Ascending aorta (tissue), 2 donors: ENCODE measurements around the gene NDUFB4. TPM values are rescaled to one million over a fixed set of nuclear protein-coding genes. Genes with fewer than 3 reads are reported as not detected.

Experiments
- DNase-seq, 2 donors: peaks; one replicate each; pipeline ENCODE4 v3.0.0-alpha.2; 2019; ENCODE audit warnings: low spot score in 2 of 2
- H3K27ac ChIP-seq, 2 donors: fragments of 200-600 bp; sonication (generic); one replicate each; pipeline ENCODE4 v1.5.1; 2016 to 2017; ENCODE audit warnings: mild to moderate bottlenecking in 1 of 2
- H3K27me3 ChIP-seq: fragments of 200-600 bp; sonication (generic); one replicate; pipeline ENCODE4 v1.5.1; 2017
- H3K36me3 ChIP-seq, 2 donors: fragments of 200-600 bp; sonication (generic); one replicate each; pipeline ENCODE4 v1.5.1; 2016
- H3K4me1 ChIP-seq, 2 donors: fragments of 200-600 bp; sonication (generic); one replicate each; pipeline ENCODE4 v1.5.1; 2016 to 2017; ENCODE audit warnings: mild to moderate bottlenecking in 1 of 2
- H3K4me3 ChIP-seq, 2 donors: fragments of 200-600 bp; sonication (generic); one replicate each; pipeline ENCODE4 v1.5.1; 2016 to 2017; ENCODE audit warnings: mild to moderate bottlenecking in 1 of 2
- H3K9me3 ChIP-seq, 2 donors: fragments of 200-600 bp; sonication (generic); one replicate each; pipeline ENCODE4 v1.5.1; 2016
- intact Hi-C: fragments of 100-400 bp; cut with DNase I; formaldehyde crosslinking; loops from one replicate; pipeline ENCODE4 v1.15.1; 2023
- total RNA-seq: library from RNA; depleted of rRNA; stranded (reverse); fragments of >200 nt; gene quantifications from one replicate; pipeline ENCODE4 v1.1.0, GENCODE V29; 2016
- TF ChIP-seq, protein P1 (sequence below), 3 experiments: fragments of 200-600 bp in 2 of 3; fragments of 450-650 bp in 1 of 3; sonication (generic) in 2 of 3; IDR thresholded peaks; one replicate each; pipeline ENCODE4 v1.5.1; 2016 to 2019; ENCODE audit warnings: antibody characterized with exemption in 3 of 3, mild to moderate bottlenecking in 1 of 3, moderate library complexity in 1 of 3

Gene NDUFB4
- total RNA-seq, 1 donor from 2014 or later: 37.0 TPM

DNA sequence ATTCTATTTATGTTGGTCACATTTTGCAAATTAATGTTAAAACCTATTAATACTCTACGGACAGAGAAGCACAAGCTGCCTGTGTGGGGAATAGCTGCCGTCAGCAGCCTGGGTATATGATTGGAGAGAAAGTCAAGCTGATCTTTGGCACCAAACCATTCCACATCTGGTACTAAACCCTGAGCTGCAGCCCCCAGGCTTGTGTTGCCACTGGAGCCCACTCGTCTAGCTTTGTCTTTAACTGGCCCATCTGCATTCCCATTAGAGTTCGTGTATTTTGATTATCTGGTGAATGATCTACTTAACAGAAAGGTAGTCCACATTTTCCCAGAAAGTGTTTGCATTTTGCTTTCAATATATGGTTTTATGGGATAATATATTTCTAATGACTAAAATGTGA is 5.4 kb downstream of the NDUFB4 start:
- Histone ChIP-seq H3K9me3 (no peaks in the 10 kb centered on the region), H3K27ac (no peak overlapping the region), H3K36me3 (peaks cover 6 to 37% of the 10 kb centered on the region in 2 donors), H3K4me3 (no peak overlapping the region), H3K4me1 (peaks cover 6 to 23% of the 10 kb centered on the region in 2 donors), H3K27me3 (no peaks in the 10 kb centered on the region)
- intact Hi-C loops: no loop called here
- no peak for DNase-seq
- TF ChIP-seq, protein P1, sequence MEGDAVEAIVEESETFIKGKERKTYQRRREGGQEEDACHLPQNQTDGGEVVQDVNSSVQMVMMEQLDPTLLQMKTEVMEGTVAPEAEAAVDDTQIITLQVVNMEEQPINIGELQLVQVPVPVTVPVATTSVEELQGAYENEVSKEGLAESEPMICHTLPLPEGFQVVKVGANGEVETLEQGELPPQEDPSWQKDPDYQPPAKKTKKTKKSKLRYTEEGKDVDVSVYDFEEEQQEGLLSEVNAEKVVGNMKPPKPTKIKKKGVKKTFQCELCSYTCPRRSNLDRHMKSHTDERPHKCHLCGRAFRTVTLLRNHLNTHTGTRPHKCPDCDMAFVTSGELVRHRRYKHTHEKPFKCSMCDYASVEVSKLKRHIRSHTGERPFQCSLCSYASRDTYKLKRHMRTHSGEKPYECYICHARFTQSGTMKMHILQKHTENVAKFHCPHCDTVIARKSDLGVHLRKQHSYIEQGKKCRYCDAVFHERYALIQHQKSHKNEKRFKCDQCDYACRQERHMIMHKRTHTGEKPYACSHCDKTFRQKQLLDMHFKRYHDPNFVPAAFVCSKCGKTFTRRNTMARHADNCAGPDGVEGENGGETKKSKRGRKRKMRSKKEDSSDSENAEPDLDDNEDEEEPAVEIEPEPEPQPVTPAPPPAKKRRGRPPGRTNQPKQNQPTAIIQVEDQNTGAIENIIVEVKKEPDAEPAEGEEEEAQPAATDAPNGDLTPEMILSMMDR (IDR thresholded peaks at IDR 0.05): no peak

DNA sequence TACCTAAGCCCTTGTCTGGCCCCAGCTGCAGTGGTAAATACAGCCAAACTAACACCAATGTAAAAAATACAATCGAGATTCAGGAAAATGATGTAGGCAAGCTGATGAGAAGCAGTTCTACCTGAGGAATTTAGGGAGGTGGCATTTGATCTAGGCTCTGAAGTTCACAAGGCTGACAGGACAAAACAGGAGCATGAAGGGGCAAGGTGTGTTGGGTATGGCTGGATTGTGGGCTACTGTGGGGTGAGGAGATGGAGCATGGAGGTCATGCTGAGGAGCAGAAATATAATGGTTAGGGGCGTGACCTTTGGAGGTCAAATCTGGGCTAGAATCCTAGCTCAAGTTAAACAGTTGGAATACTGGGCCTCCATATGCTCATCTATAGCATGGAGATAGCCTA is 6.5 kb downstream of the NDUFB4 start:
- intact Hi-C loops: no loop called here
- no peak overlapping the region for H3K27ac ChIP-seq
- TF ChIP-seq, protein P1 (IDR thresholded peaks at IDR 0.05): no peak
- no peaks in the 10 kb centered on the region for H3K9me3 ChIP-seq
- H3K36me3 ChIP-seq: peaks cover 6 to 37% of the 10 kb centered on the region in 2 donors
- H3K4me1 ChIP-seq: peaks cover 0 to 15% of the 10 kb centered on the region in 2 donors
- no peak overlapping the region for H3K4me3 ChIP-seq
- no peaks in the 10 kb centered on the region for H3K27me3 ChIP-seq
- DNase-seq: no peak

DNA sequence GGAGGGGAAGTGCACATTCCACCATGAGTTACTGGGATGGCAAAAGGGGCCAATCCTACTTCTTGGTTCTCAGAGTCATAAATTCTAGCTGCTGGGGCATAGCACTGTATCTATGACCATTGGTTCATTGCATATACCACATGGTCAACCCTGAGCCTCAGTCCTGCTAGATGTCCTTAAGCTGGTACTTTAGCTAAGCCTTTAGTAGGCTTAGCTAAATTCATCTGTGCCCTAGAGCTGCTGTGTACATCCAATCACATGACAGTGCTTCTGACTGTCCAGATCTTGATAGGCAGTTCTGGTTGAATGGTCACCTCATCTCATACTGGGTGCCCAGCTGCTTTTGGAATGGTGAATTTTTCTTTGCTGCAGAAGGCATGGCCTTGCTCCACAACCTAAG is 8.2 kb downstream of the NDUFB4 start:
- peaks cover 0 to under 1% of the 10 kb centered on the region in 2 donors for H3K4me1 ChIP-seq
- no peak for DNase-seq
- intact Hi-C loops: no loop called here

DNA sequence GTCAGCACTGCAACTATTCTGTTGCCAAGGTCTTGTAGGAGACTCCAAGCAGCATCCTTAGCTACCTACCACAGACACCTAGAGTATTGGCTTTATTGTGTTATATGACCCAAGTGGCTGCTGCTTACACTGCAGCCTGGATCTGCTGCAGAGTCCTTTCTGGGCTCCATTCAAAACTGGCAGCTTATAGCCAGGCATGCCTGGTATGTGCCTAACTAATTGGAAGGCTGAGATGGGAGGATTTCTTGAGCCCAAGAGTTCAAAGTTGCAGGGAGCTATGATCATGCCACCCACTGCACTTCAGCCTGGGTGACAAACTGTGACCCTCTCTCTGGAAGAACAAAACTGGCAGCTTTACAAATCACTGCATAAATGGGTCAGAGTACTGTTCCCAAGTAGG is 8.6 kb downstream of the NDUFB4 start:
- intact Hi-C loops: no loop called here

More for the DNA sequence above, 8.2 kb downstream of the NDUFB4 start:
- Histone ChIP-seq H3K36me3 (peaks cover 0 to 30% of the 10 kb centered on the region in 2 donors), H3K9me3 (no peaks in the 10 kb centered on the region), H3K27ac (no peak overlapping the region), H3K4me3 (no peak overlapping the region), H3K27me3 (no peaks in the 10 kb centered on the region)
- TF ChIP-seq, protein P1 (IDR thresholded peaks at IDR 0.05): no peak

DNA sequence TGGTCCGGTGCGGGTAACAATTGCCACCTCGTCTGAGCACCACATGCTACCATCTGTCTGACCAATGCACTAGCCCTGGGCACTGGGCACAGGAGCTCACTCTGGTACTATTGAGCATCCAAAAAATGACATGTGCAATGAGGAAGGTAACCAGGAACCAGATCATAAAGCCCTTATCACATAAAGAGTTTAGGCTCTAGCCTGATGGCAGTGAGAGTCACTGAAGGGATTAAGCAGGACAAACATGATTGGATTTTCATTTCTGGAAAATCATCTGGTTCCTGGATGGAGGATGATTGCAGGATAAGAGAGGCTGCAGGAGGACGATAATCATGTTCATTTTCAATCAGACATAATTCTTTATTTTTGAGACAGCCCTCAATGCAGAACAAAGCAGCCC is 12.4 kb downstream of the NDUFB4 start:
- no peak for DNase-seq
- Histone ChIP-seq H3K4me3 (no peak overlapping the region), H3K4me1 (no peaks in the 10 kb centered on the region), H3K27ac (no peak overlapping the region), H3K9me3 (no peaks in the 10 kb centered on the region), H3K36me3 (peaks cover 0 to 2% of the 10 kb centered on the region in 2 donors), H3K27me3 (no peaks in the 10 kb centered on the region)
- TF ChIP-seq, protein P1 (IDR thresholded peaks at IDR 0.05): no peak
- intact Hi-C loops: no loop called here

More for the DNA sequence above, 8.6 kb downstream of the NDUFB4 start:
- H3K4me1 ChIP-seq: no peaks in the 10 kb centered on the region
- no peaks in the 10 kb centered on the region for H3K9me3 ChIP-seq
- TF ChIP-seq, protein P1 (IDR thresholded peaks at IDR 0.05): no peak
- DNase-seq: no peak
- H3K36me3 ChIP-seq: peaks cover 0 to 30% of the 10 kb centered on the region in 2 donors
- H3K27me3 ChIP-seq: no peaks in the 10 kb centered on the region
- no peak overlapping the region for H3K4me3 ChIP-seq
- H3K27ac ChIP-seq: no peak overlapping the region

DNA sequence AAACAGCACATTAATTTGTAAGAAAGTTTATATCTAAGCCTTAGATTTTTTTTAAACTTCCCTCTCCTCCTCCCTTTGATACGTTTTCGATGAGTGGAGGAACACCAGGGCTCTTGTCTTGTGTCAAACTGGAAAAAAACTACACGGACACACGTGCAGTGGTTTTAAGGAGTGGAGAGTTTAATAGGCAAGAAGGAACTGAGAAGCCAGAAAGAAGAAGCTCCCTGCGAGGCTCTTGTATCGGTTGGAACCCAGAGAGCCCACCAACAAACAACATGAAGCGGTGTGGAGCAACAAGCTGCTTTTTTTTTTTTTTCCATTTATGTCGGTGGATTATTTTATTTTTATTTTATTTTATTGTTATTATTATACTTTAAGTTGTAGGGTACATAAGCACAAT is 18.6 kb downstream of the NDUFB4 start:
- intact Hi-C loops: no loop called here
- TF ChIP-seq, protein P1 (IDR thresholded peaks at IDR 0.05): no peak
- Histone ChIP-seq H3K4me3 (no peak overlapping the region), H3K27ac (no peak overlapping the region), H3K36me3 (no peaks in the 10 kb centered on the region), H3K27me3 (no peaks in the 10 kb centered on the region), H3K9me3 (no peaks in the 10 kb centered on the region), H3K4me1 (no peaks in the 10 kb centered on the region)
- no peak for DNase-seq
